Fibroblast of lung (primary cell): ENCODE data around the gene SECTM1.

Experiments
- EZH2 ChIP-seq: IDR thresholded peaks from 2 replicates; pipeline ENCODE4 v1.5.1; 2012; ENCODE audit warnings: low read length, control low read depth, mild to moderate bottlenecking; ENCODE audit errors: missing control alignments
- TF ChIP-seq, protein P1 (sequence below), 2 donors: IDR thresholded peaks in 1 of 2; conservative IDR thresholded peaks in 1 of 2; 1 replicate in 1 of 2; 2 replicates in 1 of 2; pipeline ENCODE4 v1.5.1; 2011 to 2012; ENCODE audit warnings: low read length in 2 of 2, control low read depth in 1 of 2, inconsistent platforms in 1 of 2, low read depth in 1 of 2, mild to moderate bottlenecking in 1 of 2

GRCh38 chr17:82328994-82329507 is 4.5 kb downstream of the SECTM1 start:
- TF ChIP-seq, protein P1, sequence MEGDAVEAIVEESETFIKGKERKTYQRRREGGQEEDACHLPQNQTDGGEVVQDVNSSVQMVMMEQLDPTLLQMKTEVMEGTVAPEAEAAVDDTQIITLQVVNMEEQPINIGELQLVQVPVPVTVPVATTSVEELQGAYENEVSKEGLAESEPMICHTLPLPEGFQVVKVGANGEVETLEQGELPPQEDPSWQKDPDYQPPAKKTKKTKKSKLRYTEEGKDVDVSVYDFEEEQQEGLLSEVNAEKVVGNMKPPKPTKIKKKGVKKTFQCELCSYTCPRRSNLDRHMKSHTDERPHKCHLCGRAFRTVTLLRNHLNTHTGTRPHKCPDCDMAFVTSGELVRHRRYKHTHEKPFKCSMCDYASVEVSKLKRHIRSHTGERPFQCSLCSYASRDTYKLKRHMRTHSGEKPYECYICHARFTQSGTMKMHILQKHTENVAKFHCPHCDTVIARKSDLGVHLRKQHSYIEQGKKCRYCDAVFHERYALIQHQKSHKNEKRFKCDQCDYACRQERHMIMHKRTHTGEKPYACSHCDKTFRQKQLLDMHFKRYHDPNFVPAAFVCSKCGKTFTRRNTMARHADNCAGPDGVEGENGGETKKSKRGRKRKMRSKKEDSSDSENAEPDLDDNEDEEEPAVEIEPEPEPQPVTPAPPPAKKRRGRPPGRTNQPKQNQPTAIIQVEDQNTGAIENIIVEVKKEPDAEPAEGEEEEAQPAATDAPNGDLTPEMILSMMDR (conservative IDR thresholded peaks at IDR 0.05 in 1 of 2, IDR thresholded peaks at IDR 0.05 in 1 of 2; ENCODE audit: low read depth in 1 of 2, low read length in 2 of 2): no peak
- no peak for TF ChIP-seq EZH2
